ENCODE measurements around the gene NADK2.

The NADK2 gene

DNA sequence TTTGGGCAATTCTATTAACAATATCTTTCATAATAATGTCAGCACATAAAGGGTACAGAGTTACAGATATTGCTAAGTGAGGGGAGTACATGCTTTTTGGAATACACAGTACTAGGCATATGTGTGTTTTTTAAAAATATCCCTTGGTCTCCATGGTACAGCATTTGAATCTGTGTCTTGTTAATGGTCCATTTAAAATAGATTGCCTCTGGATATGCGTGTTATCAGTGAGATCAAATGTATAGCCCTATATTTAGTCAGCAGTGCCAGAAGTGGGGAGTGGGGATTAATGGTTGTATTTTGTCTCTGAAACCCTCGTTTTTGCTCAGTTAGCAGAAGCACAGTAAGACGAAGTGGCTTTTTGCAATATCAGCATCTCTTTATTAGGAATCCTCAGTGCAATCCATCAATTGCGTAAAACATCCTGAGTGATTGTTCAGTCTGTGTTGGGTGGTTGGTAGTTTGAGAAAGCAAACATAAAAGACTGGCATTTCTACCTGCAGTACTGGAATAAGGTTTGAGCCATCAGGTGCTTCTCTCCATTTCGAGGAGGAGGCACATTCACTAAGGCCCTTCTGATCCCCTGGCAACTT lies 70.8 kb downstream of the NADK2 start:
- in situ Hi-C loops (cut with MboI; ENCODE audit: low sequenced_read_pairs): no loop called here

DNA sequence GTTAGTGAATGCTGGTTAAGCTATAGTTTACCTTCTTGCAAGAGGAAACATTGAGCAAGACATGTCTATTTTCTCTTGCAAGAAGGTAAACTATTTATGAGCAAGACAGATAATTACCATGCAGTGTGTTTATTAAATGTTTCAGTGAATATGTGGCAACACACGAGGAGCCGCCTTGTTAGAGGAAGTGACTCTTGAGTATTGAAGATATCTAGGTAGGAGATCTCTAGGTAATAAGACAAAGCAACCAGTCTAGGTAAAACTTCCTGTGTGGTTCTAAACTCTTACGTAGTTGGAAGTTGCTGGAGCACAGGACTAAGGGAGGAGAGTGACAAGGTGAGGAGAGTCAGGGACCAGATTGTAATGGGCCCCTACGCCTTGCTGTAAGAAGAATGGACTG lies 73.0 kb downstream of the NADK2 start:
- in situ Hi-C loops (cut with MboI; ENCODE audit: low sequenced_read_pairs): no loop called here

GRCh38 chr5:36164461-36164860 lies 77.3 kb downstream of the NADK2 start:
- in situ Hi-C loops (cut with MboI; ENCODE audit: low sequenced_read_pairs): no loop called here

GRCh38 chr5:36162810-36163486 lies 78.8 kb downstream of the NADK2 start:
- in situ Hi-C loops (cut with MboI; ENCODE audit: low sequenced_read_pairs): no loop called here

DNA sequence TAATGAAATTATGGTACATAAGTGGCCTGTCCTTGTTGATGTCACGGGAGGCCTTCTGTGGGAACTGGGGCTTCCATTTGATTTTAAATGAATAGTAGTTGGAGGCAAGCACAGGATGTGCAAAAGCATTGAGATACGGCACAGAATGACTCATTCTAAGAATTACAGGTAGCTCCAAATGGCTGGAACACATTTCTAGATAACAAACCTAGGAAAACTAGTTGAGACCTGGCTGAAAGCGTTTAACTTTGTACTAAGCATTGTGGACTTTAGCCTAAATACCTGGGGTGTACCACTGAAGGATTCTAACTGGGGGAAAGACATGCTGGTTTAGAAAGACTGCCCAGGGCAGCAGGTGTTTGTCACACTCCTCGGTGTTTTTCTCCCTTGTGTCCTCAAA lies 80.4 kb downstream of the NADK2 start:
- in situ Hi-C loops (cut with MboI; ENCODE audit: low sequenced_read_pairs): no loop called here

- in situ Hi-C loops (cut with MboI; ENCODE audit: low sequenced_read_pairs): no loop called here
Observed at GRCh38 chr5:36160617-36161016, 81.1 kb downstream of the NADK2 start.

- in situ Hi-C loops (cut with MboI; ENCODE audit: low sequenced_read_pairs): no loop called here
Observed at GRCh38 chr5:36158144-36158543, 83.6 kb downstream of the NADK2 start.

DNA sequence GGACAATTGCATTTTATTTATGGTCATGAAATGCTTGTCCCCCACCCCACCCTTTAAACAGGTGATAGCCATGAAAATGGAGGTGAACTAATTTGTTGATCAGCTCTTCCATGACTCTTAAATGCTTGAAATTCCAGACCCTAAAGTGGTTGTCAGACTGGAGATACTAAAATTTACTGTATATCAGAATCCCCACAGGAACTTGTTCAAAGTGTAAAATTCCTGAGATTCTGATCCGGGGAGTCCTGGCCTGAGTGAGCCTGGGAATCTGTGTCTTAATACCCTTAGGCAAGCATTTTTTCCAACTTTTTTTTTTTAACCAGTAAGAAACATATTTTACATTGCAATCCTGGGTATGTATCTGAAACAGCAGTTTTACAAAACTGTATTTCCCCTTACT lies 85.1 kb downstream of the NADK2 start:
- in situ Hi-C loops (cut with MboI; ENCODE audit: low sequenced_read_pairs): no loop called here

DNA sequence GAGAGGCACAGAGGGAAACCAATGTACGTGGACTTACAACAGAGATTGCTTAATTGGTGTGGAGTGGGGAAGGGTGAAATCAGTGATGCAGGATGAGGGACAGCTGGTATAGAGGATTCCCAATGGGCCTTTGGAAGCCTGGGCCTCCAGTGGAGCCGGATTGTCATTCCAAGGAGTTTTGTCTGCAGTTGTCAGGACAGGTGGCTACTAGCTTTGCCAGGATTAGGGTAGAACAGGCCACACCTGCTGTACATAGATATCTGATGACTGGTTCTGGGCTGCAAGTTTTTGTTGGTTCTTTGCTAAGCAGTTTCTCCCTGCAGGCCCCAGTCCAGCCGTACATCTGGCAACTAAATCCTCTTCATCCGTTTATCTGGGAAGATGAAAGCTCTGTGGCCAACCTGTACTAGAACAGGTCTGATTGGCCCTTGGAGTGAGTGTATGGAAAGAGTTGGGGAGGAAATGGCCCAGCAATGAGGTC lies 85.6 kb downstream of the NADK2 start:
- in situ Hi-C loops (cut with MboI; ENCODE audit: low sequenced_read_pairs): no loop called here

- in situ Hi-C loops (cut with MboI; ENCODE audit: low sequenced_read_pairs): no loop called here
Observed at GRCh38 chr5:36155291-36155690, 86.4 kb downstream of the NADK2 start.

- in situ Hi-C loops (cut with MboI; ENCODE audit: low sequenced_read_pairs): no loop called here
Observed at GRCh38 chr5:36153726-36154125, 88.0 kb downstream of the NADK2 start.

- in situ Hi-C loops (cut with MboI; ENCODE audit: low sequenced_read_pairs): no loop called here
Observed at GRCh38 chr5:36153298-36153677, 88.4 kb downstream of the NADK2 start.

DNA sequence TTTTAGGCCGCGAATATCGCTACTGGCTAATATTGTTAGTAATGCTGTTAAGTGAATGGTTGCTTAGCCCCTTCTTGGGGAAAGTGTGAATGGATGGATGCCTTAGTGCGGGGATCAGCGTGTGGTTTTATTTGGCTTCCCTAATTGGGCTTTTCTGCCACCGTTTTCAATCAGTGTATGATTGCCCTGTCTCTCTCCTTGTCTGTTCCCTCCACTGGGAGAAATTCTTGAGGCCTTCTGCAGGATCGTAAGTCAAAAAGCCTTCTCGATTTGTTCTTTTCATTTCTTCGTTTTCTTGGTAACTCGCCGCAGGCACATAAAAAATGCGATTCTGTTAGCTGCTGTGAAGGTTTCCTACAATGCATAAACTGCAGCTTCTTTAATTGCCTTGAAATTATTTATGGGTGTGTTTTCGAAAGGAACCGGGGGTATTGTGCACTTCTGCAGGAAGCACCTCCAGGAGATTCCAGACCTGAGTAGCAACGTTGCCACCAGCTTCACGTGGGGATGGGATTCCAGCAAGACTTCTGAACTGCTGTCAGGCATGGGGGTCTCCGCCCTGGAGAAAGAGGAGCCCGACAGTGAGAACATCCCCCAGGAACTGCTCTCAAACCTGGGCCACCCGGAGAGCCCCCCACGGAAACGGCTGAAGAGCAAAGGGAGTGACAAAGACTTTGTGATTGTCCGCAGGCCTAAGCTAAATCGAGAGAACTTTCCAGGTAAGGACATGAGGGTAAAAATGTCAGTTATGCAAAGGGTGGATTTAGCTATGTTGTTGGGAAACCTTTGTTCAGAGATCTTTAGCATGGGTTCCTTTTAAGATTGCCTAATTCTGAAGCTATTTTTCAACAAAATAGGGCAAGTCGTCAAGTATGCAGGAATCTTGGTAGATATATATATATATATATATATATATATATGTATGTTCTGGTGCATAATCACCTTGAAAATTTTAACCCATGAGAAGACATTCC lies 89.1 kb downstream of the NADK2 start:
- in situ Hi-C loops (cut with MboI; ENCODE audit: low sequenced_read_pairs): no loop called here

DNA sequence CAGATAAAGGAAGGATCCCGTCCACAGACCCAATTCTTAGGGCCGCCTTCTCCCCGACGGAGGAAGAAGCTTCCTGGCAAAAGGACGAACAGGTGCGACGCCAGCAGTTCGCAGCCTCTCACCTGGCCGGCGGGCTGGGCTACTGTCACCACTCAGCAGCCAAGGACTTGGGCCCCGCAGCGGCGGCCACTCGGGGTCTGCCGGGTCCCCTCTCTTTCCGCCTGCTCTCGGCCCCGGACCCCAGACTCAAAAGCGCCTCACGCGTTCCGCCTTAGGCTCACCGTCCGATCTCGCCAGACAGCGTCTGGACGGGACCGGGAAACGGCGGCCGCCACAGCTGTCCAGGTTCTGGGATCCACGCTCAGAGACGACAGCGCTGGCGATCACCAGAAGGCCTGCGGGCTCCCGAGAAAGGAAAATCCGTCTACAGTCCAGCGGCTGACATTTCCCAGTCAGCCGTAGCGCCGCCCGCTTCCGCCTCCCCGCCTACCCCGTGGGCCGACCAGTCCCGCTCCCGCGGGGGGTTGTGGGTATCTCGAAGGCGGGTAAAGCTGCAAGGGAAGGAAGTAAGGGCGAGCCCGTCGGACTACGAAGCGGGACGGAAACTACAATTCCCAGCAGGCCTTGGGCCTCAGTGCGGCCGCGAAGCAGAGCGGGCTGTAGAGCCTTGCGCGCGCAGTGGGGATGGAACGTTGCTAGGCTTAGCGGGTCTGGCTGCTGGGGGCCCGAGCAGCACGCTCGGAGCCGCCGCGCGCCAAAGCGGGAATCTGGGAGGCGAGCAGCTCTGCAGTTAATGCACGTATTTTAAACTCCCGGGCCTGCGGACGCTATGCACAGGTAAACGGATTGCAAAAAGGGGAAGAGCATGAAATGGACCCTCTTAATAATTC lies 90.0 kb downstream of the NADK2 start, which contains the start of the genes LMBRD2 and SKP2:
TSS of gene LMBRD2 (minus strand) at position 454 of the 890 bp plus-strand sequence. CDS start 8,538 bp downstream, outside the sequence.
TSS of gene SKP2 (plus strand) at position 678 of the 890 bp plus-strand sequence. CDS start at position 830, 152 bp downstream.
- in situ Hi-C loops (cut with MboI; ENCODE audit: low sequenced_read_pairs): no loop called here

DNA sequence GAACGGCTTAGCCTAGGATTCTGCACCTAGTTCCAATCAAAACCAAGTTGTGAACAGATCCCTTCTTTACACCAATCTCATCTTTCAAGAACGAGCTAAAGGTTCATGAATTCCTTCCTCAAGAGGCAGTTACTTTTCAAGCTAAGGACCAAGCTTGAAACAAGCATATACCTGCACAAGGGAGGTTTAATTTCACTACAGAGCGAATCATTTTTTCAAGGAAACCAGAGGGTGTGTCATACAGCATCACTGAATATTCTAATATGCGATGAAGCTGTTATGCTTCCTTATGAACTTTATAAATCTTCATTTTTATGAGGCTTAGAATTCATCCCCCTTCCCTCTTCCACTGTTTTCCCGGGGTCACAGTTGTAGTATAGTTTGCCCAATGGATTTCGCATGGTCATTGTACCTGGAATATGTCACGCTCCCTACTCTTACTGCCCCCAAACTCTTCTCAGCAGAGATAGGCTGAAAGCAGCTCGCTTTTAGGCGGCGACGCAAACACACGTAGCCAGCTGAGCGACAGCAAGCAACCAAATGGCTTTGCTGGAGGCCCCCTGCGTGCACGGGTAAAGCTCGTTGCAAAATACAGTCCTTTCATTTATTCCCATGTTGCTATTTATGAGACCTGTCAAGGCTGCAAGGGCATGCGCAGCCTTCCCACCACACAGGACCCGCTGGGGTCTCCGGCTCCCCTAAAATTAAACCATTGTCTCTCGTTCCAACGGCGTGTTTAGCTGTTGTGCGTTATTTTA lies 90.9 kb downstream of the NADK2 start:
- in situ Hi-C loops (cut with MboI; ENCODE audit: low sequenced_read_pairs): no loop called here

DNA sequence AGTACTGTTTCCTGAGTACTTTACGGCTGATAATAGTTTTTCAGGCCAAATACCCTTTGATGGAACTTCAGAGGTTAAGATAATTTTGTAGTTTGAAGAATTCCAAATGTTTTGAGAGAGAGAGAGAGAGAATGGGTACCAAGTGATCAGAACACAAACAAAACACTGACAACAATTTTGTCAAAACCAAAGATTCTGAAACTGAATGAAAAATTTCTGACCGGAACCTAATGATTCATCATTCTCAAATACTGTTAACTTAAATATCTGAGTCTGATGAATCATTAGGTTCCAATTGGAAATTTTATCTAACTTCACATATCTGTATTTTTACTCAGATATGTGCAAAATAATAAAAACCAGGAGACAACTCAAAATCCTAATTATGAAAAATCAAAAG lies 94.0 kb downstream of the NADK2 start:
- in situ Hi-C loops (cut with MboI; ENCODE audit: low sequenced_read_pairs): no loop called here

- in situ Hi-C loops (cut with MboI; ENCODE audit: low sequenced_read_pairs): no loop called here
Observed at GRCh38 chr5:36146390-36146789, 95.3 kb downstream of the NADK2 start.

- in situ Hi-C loops (cut with MboI; ENCODE audit: low sequenced_read_pairs): no loop called here
Observed at GRCh38 chr5:36145311-36145710, 96.4 kb downstream of the NADK2 start.
